OCI-LY1 (cell line): ENCODE measurements around the gene LMOD3.

Experiments
- H2AFZ ChIP-seq: fragments of 200-600 bp; sonication (generic), shearing (Covaris generic); 2 replicates; pipeline ENCODE4 v1.6.0; 2014; ENCODE audit warnings: antibody characterized with exemption, mild to moderate bottlenecking, low read length
- H3F3A ChIP-seq: fragments of 200-600 bp; sonication (generic), shearing (Covaris generic); 2 replicates; pipeline ENCODE4 v1.6.0; 2014; ENCODE audit warnings: mild to moderate bottlenecking, antibody characterized with exemption, low read length, moderate library complexity; ENCODE audit not compliant: insufficient read depth
- H3K27ac ChIP-seq: fragments of 200-600 bp; sonication (generic); 2 replicates; pipeline ENCODE4 v1.5.1; 2014; ENCODE audit warnings: low read length, mixed run types, mild to moderate bottlenecking, low read depth; ENCODE audit not compliant: poor library complexity, severe bottlenecking
- H3K27me3 ChIP-seq: fragments of 200-600 bp; sonication (generic); 2 replicates; pipeline ENCODE4 v1.6.0; 2014; ENCODE audit warnings: antibody characterized with exemption, mild to moderate bottlenecking, low read length, moderate library complexity; ENCODE audit not compliant: insufficient read depth
- H3K36me3 ChIP-seq: fragments of 200-600 bp; sonication (generic); 2 replicates; pipeline ENCODE4 v1.6.1; 2014; ENCODE audit warnings: mild to moderate bottlenecking, antibody characterized with exemption, low read length, moderate library complexity, mixed read lengths; ENCODE audit not compliant: insufficient read depth
- H3K4me1 ChIP-seq: fragments of 200-600 bp; sonication (generic); 2 replicates; pipeline ENCODE4 v1.5.1; 2014; ENCODE audit warnings: mild to moderate bottlenecking, low read length, moderate library complexity; ENCODE audit not compliant: insufficient read depth, severe bottlenecking
- H3K4me2 ChIP-seq: fragments of 200-600 bp; sonication (generic), shearing (Covaris generic); 2 replicates; pipeline ENCODE4 v1.6.1; 2014; ENCODE audit warnings: low read length
- H3K4me3 ChIP-seq: fragments of 200-600 bp; sonication (generic); 2 replicates; pipeline ENCODE4 v1.5.1; 2014; ENCODE audit warnings: low read length, low read depth, mild to moderate bottlenecking, mixed read lengths; ENCODE audit not compliant: poor library complexity, severe bottlenecking
- H3K79me2 ChIP-seq: fragments of 200-600 bp; shearing (Covaris generic); 2 replicates; pipeline ENCODE4 v1.6.1; 2016; ENCODE audit warnings: mixed run types, low read length, mixed read lengths; ENCODE audit not compliant: insufficient read depth
- H3K9ac ChIP-seq: fragments of 200-600 bp; sonication (generic), shearing (Covaris generic); 2 replicates; pipeline ENCODE4 v1.6.1; 2014; ENCODE audit warnings: mild to moderate bottlenecking, low read length, mixed read lengths
- H3K9me2 ChIP-seq: fragments of 200-600 bp; sonication (generic), shearing (Covaris generic); 2 replicates; pipeline ENCODE4 v1.6.1; 2014; ENCODE audit warnings: low read depth, mild to moderate bottlenecking, low read length, mixed read lengths
- H3K9me3 ChIP-seq: fragments of 200-600 bp; shearing (Covaris generic); 2 replicates; pipeline ENCODE4 v1.6.1; 2014; ENCODE audit warnings: low read length, mixed read lengths
- H4K20me1 ChIP-seq: fragments of 200-600 bp; sonication (generic), shearing (Covaris generic); 2 replicates; pipeline ENCODE4 v1.6.0; 2016; ENCODE audit warnings: mild to moderate bottlenecking, low read length; ENCODE audit not compliant: insufficient read depth
- EZH2 ChIP-seq: fragments of 200-600 bp; sonication (generic), shearing (Covaris generic); IDR thresholded peaks from 2 replicates; pipeline ENCODE4 v1.8.0; 2017; ENCODE audit warnings: borderline replicate concordance, mixed run types, mild to moderate bottlenecking, antibody characterized with exemption, low read length, moderate library complexity, mixed read lengths
- TF ChIP-seq, protein P1 (sequence below): fragments of 200-600 bp; sonication (generic), shearing (Covaris generic); IDR thresholded peaks from 2 replicates; pipeline ENCODE4 v1.5.1; 2017; ENCODE audit warnings: mild to moderate bottlenecking, antibody characterized with exemption, low read length, moderate library complexity, mixed read lengths

The LMOD3 gene

DNA sequence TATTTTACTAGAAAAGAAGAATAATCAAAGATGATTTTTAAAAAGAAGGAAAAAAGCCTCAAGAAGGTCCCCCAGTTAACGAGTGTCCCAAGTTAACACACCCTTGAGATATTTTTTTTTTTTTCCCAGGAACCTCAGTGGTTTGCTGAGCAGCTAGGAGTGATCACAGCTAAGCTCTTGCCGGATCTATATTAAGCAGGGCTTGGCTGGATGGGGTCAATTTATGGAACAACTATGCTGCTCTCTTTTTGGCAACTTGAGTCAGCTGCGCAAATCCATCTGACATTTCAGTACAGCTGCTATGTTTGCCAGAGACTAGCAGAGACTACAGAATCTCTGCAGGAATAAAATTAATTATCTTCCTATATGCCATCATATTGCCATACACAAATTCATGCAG is at the start of gene LMOD3:
Gene LMOD3 (minus strand): TSS at position 193 of the 400 bp plus-strand sequence. CDS start 209 bp downstream, outside the sequence.
- H3K4me1 ChIP-seq: no peaks in the 10 kb centered on the region
- no peak within 1 kb of the TSS for H2AFZ ChIP-seq

DNA sequence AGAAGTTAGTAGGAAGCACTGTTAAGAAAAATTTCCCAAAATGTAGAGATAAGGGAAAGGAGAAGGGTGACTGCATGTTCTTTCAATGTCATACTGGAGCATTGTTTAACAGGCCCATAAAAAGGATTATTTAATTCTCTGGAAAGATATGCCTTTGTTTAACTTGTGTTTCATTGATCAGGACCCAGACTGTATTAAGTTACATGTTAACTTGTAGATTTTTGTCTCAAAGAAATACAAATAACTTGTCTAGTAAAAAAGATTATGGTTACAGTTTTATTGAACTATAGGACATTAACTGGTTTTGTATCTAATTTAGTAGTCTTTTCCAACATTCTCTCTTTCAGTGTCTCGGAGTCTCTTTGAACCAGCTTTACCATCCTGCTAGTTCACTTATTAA is 49.7 kb upstream of the LMOD3 start:
- TF ChIP-seq, protein P1, sequence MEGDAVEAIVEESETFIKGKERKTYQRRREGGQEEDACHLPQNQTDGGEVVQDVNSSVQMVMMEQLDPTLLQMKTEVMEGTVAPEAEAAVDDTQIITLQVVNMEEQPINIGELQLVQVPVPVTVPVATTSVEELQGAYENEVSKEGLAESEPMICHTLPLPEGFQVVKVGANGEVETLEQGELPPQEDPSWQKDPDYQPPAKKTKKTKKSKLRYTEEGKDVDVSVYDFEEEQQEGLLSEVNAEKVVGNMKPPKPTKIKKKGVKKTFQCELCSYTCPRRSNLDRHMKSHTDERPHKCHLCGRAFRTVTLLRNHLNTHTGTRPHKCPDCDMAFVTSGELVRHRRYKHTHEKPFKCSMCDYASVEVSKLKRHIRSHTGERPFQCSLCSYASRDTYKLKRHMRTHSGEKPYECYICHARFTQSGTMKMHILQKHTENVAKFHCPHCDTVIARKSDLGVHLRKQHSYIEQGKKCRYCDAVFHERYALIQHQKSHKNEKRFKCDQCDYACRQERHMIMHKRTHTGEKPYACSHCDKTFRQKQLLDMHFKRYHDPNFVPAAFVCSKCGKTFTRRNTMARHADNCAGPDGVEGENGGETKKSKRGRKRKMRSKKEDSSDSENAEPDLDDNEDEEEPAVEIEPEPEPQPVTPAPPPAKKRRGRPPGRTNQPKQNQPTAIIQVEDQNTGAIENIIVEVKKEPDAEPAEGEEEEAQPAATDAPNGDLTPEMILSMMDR: no peak
- no peak for TF ChIP-seq EZH2

More for the DNA sequence above, at the start of gene LMOD3:
- Histone ChIP-seq H3F3A (no peaks in the 10 kb centered on the region), H4K20me1 (no peaks in the 10 kb centered on the region), H3K4me3 (no peak within 1 kb of the TSS), H3K9me2 (no peaks in the 10 kb centered on the region), H3K79me2 (no peaks in the 10 kb centered on the region), H3K9me3 (no peaks in the 10 kb centered on the region), H3K27me3 (no peaks in the 10 kb centered on the region), H3K36me3 (no peaks in the 10 kb centered on the region), H3K4me2 (no peak within 1 kb of the TSS), H3K27ac (no peak within 1 kb of the TSS), H3K9ac (no peak within 1 kb of the TSS)
- TF ChIP-seq EZH2: no peak
- TF ChIP-seq, protein P1: no peak

DNA sequence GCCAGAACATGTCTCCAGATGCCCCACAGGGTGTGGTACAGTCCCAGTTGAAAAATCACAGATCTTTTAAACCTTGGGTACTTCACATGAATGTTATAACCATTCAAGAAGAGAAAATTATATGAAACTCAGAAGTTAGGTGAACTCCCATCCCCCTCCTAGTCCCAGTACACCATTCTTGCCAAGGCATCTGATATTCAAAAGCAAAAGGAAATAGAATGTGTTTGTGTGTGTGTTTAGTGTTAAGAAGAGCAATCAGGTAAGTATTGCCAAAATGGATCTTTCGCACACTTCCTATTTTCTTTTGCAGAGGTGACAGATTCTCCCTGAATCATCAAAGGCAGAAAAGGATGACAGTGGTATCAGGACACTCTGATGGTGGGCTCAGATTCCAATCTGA is 44.1 kb upstream of the LMOD3 start:
- Histone ChIP-seq H3K36me3 (no peaks in the 10 kb centered on the region), H3K9me3 (no peaks in the 10 kb centered on the region), H2AFZ (no peak overlapping the region), H3F3A (no peaks in the 10 kb centered on the region), H3K4me3 (no peak overlapping the region), H3K4me1 (no peaks in the 10 kb centered on the region), H3K27me3 (peaks cover 3% of the 10 kb centered on the region; the same call in 1 of the 2 replicates), H3K9me2 (no peaks in the 10 kb centered on the region), H4K20me1 (no peaks in the 10 kb centered on the region), H3K79me2 (no peaks in the 10 kb centered on the region), H3K4me2 (no peak overlapping the region), H3K27ac (no peak overlapping the region), H3K9ac (no peak overlapping the region)
- no peak for TF ChIP-seq EZH2
- TF ChIP-seq, protein P1: no peak

More for the DNA sequence above, 49.7 kb upstream of the LMOD3 start:
- Histone ChIP-seq H3K9me2 (no peaks in the 10 kb centered on the region), H4K20me1 (no peaks in the 10 kb centered on the region), H3K36me3 (no peaks in the 10 kb centered on the region), H3F3A (no peaks in the 10 kb centered on the region), H3K79me2 (no peaks in the 10 kb centered on the region), H3K4me2 (no peak overlapping the region), H3K27me3 (peaks cover 5% of the 10 kb centered on the region; the same call in 1 of the 2 replicates), H3K27ac (no peak overlapping the region), H2AFZ (no peak overlapping the region), H3K9ac (no peak overlapping the region), H3K4me1 (no peaks in the 10 kb centered on the region), H3K4me3 (no peak overlapping the region), H3K9me3 (no peaks in the 10 kb centered on the region)
